ENCODE results near the gene TRABD2A. TPM values are rescaled to one million over a fixed set of nuclear protein-coding genes. Genes with fewer than 3 reads are reported as not detected.

Gene TRABD2A
- total and polyA plus RNA-seq, 2 donors from 2014 or later = 2.1 to 3.4 TPM

DNA sequence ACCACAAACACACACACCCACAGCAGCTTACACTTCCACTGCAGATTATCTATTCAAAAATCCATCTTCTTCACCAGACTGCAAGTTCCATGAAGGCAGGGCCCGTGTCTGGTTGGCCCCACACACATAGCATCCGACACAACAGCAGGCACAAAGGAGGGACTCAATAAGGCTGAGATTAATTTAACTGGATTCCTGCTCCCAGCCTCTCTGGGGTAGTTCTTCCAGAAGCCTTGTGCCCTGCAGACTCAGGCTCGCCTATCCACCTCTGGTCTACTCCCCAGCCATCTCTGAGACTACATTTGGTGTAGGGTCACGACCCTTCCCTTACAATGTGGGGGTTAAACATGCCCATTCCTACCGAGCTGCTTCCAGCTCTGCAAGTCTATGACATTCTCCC lies 57.7 kb downstream of the TRABD2A start:
- Histone ChIP-seq H3K9me3 (ENCODE audit: control insufficient read depth in 2 of 3, insufficient read depth in 1 of 3, low read length in 3 of 3) (no peaks in the 10 kb centered on the region), H3K4me1 (ENCODE audit: control insufficient read depth in 2 of 3, insufficient read depth in 2 of 3, low read depth in 1 of 3, low read length in 3 of 3) (no peaks in the 10 kb centered on the region), H3K4me3 (ENCODE audit: low read length in 3 of 3) (no peak overlapping the region), H3K9ac (ENCODE audit: low read length in 3 of 3) (no peak overlapping the region), H3K27ac (ENCODE audit: low read depth in 2 of 2, low read length in 2 of 2) (no peak overlapping the region), H3K27me3 (ENCODE audit: control insufficient read depth, insufficient read depth, low read length) (no peaks in the 10 kb centered on the region), H3K36me3 (ENCODE audit: control insufficient read depth in 2 of 3, insufficient read depth in 3 of 3, low read length in 3 of 3) (no peaks in the 10 kb centered on the region)
- intact Hi-C loops (cut with DNase I) = no loop called here
- TF ChIP-seq, protein P1, sequence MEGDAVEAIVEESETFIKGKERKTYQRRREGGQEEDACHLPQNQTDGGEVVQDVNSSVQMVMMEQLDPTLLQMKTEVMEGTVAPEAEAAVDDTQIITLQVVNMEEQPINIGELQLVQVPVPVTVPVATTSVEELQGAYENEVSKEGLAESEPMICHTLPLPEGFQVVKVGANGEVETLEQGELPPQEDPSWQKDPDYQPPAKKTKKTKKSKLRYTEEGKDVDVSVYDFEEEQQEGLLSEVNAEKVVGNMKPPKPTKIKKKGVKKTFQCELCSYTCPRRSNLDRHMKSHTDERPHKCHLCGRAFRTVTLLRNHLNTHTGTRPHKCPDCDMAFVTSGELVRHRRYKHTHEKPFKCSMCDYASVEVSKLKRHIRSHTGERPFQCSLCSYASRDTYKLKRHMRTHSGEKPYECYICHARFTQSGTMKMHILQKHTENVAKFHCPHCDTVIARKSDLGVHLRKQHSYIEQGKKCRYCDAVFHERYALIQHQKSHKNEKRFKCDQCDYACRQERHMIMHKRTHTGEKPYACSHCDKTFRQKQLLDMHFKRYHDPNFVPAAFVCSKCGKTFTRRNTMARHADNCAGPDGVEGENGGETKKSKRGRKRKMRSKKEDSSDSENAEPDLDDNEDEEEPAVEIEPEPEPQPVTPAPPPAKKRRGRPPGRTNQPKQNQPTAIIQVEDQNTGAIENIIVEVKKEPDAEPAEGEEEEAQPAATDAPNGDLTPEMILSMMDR (IDR thresholded peaks at IDR 0.05; ENCODE audit: borderline replicate concordance, extremely low read depth, insufficient read depth) = no peak
- DNase-seq (no peak), FAIRE-seq (no peak)

DNA sequence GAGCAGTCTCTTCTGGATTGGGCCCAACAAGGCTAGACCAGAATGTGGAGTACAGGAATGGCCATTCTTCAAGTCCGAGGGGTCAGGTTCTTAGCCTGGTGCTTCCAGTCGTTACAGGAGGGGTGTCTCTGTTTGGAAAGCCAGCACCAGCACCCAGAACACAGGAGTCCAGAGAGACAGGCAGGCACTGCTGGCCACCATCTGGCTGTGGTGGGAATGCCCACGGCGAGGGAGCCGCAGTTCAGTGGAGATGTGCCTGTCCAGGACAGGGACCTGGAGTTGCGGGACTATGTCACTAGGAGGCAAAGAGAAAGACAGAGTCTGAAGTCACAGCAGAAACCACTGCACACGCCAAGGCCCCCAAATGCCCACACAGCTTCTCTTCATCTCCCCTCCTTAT lies 59.1 kb downstream of the TRABD2A start:
- FAIRE-seq (no peak), DNase-seq (no peak)
- Histone ChIP-seq H3K27ac (ENCODE audit: low read depth in 2 of 2, low read length in 2 of 2) (no peak overlapping the region), H3K4me1 (ENCODE audit: control insufficient read depth in 2 of 3, insufficient read depth in 2 of 3, low read depth in 1 of 3, low read length in 3 of 3) (no peaks in the 10 kb centered on the region), H3K4me3 (ENCODE audit: low read length in 3 of 3) (no peak overlapping the region), H3K9me3 (ENCODE audit: control insufficient read depth in 2 of 3, insufficient read depth in 1 of 3, low read length in 3 of 3) (no peaks in the 10 kb centered on the region), H3K36me3 (ENCODE audit: control insufficient read depth in 2 of 3, insufficient read depth in 3 of 3, low read length in 3 of 3) (no peaks in the 10 kb centered on the region), H3K9ac (ENCODE audit: low read length in 3 of 3) (no peak overlapping the region), H3K27me3 (ENCODE audit: control insufficient read depth, insufficient read depth, low read length) (no peaks in the 10 kb centered on the region)
- TF ChIP-seq, protein P1 (IDR thresholded peaks at IDR 0.05; ENCODE audit: borderline replicate concordance, extremely low read depth, insufficient read depth) = no peak
- intact Hi-C loops (cut with DNase I) = no loop called here

DNA sequence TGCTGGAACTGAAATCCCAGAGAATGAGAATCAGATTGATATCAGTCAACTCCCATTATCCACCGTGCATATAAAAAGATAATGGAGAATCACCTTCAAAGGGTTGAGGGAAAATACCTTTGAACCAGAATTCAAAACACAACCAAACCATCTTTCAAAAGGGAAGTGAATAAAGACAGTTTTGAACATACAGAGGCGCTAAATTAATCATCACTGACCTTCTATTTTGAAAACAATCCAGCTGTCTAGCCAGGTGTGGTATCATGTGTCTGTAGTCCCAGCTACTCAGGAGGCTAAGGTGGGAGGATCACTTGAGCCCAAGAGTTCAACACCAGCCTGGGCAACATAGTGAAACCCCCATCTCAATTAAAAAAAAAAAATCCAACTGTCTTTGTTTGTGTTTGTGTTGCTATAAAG lies 63.6 kb downstream of the TRABD2A start:
- H3K4me3 ChIP-seq (ENCODE audit: low read length in 3 of 3) = no peak overlapping the region
- H3K27ac ChIP-seq (ENCODE audit: low read depth in 2 of 2, low read length in 2 of 2) = no peak overlapping the region
- no peaks in the 10 kb centered on the region for H3K27me3 ChIP-seq (ENCODE audit: control insufficient read depth, insufficient read depth, low read length)
- TF ChIP-seq, protein P1 (IDR thresholded peaks at IDR 0.05; ENCODE audit: borderline replicate concordance, extremely low read depth, insufficient read depth) = no peak
- intact Hi-C loops (cut with DNase I) = no loop called here
- FAIRE-seq = no peak
- no peaks in the 10 kb centered on the region for H3K36me3 ChIP-seq (ENCODE audit: control insufficient read depth in 2 of 3, insufficient read depth in 3 of 3, low read length in 3 of 3)
- no peaks in the 10 kb centered on the region for H3K9me3 ChIP-seq (ENCODE audit: control insufficient read depth in 2 of 3, insufficient read depth in 1 of 3, low read length in 3 of 3)
- no peak overlapping the region for H3K9ac ChIP-seq (ENCODE audit: low read length in 3 of 3)
- H3K4me1 ChIP-seq (ENCODE audit: control insufficient read depth in 2 of 3, insufficient read depth in 2 of 3, low read depth in 1 of 3, low read length in 3 of 3) = no peaks in the 10 kb centered on the region
- DNase-seq = no peak

DNA sequence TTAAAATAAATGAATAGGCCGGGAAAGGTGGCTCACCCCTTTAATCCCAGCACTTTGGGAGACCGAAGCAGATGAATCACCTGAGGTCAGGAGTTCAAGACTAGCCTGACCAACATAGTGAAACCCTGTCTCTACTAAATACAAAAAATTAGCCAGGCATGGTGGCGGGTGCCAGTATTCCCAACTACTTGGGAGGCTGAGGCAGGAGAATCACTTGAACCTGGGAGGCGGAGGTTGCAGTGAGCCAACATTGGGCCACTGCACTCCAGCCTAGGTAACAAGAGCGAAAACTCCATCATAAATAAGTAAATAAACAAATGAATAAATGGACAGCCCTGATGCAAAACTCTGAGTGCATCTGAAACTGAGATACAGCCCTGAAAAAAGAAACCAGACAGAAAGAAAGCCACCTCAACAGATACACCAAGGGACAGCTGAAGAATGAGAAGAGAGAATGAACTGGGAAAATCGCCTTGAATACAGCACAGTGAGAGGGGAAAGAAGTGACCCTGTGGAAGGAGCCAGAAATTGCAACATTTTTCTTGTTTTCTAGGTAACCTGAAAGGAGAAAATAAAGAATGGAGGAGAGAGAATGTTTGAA lies 64.4 kb downstream of the TRABD2A start:
- no peak overlapping the region for H3K27ac ChIP-seq (ENCODE audit: low read depth in 2 of 2, low read length in 2 of 2)
- no peaks in the 10 kb centered on the region for H3K9me3 ChIP-seq (ENCODE audit: control insufficient read depth in 2 of 3, insufficient read depth in 1 of 3, low read length in 3 of 3)
- intact Hi-C loops (cut with DNase I) = no loop called here
- TF ChIP-seq, protein P1 (IDR thresholded peaks at IDR 0.05; ENCODE audit: borderline replicate concordance, extremely low read depth, insufficient read depth) = no peak
- FAIRE-seq (no peak), DNase-seq (no peak)
- H3K4me3 ChIP-seq (ENCODE audit: low read length in 3 of 3) = no peak overlapping the region
- H3K9ac ChIP-seq (ENCODE audit: low read length in 3 of 3) = no peak overlapping the region
- H3K36me3 ChIP-seq (ENCODE audit: control insufficient read depth in 2 of 3, insufficient read depth in 3 of 3, low read length in 3 of 3) = no peaks in the 10 kb centered on the region
- no peaks in the 10 kb centered on the region for H3K27me3 ChIP-seq (ENCODE audit: control insufficient read depth, insufficient read depth, low read length)
- no peaks in the 10 kb centered on the region for H3K4me1 ChIP-seq (ENCODE audit: control insufficient read depth in 2 of 3, insufficient read depth in 2 of 3, low read depth in 1 of 3, low read length in 3 of 3)

Data from kidney (tissue), 14 donors.